Body of pancreas (tissue), 4 donors: ENCODE results near the gene PDE9A.

ENCODE experiments used
- POLR2A ChIP-seq, 3 donors: fragments of 450-650 bp; IDR thresholded peaks; one replicate each; pipeline ENCODE4 v1.6.1; 2016; ENCODE audit warnings: antibody characterized with exemption in 3 of 3, mild to moderate bottlenecking in 2 of 3
- TF ChIP-seq, protein P1 (sequence below), 7 experiments: fragments of 450-650 bp in 4 of 7; fragments of 200-600 bp in 3 of 7; sonication (generic) in 3 of 7; IDR thresholded peaks; one replicate each; pipeline ENCODE4 v1.5.1; 2016 to 2019; ENCODE audit warnings: antibody characterized with exemption in 7 of 7

DNA sequence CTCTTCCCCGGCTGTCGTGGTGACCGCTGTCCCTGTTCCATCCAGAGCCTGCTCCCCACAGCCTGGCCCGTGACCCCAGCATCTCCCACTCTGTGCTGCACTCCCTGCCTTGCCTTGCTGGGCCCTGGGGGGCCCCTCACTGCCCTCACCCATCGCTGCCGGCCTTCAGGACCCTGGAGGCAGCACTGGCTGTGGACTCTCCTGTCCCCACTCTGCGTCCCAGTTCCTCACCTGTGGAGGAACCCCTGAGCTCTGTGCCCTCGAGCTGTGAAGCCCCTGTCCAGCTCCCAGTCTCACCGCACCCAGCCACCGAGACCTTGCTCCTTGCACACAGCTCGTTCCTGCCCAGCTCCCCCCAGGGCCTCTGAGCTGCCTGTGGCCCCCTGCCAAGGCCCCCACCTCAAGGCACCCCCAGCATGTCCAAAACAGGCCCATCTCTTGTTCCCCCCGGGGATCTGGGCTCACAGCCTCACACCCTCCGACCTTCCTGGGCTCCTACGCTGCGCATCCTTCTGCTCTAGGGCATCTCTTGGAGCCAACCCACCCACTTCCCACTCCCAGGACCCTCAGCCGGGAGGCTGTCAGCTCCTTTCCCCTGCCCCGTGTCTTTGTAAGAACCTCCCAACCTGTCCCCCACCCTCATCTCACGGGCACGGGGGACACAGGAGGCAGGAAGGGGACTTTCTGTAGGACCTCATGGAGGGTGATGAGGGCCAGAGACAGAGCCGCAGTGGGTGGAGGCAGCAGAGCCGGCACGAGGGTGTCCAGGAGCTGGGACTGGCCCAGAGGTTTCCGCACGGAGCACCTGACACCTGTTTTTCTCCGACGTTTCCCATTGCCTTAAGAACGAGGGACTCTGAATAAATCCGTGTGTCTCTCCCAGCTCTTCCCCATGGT, 116.6 kb downstream of the PDE9A start:
- TF ChIP-seq POLR2A (IDR thresholded peaks at IDR 0.05), result no peak
- TF ChIP-seq, protein P1, sequence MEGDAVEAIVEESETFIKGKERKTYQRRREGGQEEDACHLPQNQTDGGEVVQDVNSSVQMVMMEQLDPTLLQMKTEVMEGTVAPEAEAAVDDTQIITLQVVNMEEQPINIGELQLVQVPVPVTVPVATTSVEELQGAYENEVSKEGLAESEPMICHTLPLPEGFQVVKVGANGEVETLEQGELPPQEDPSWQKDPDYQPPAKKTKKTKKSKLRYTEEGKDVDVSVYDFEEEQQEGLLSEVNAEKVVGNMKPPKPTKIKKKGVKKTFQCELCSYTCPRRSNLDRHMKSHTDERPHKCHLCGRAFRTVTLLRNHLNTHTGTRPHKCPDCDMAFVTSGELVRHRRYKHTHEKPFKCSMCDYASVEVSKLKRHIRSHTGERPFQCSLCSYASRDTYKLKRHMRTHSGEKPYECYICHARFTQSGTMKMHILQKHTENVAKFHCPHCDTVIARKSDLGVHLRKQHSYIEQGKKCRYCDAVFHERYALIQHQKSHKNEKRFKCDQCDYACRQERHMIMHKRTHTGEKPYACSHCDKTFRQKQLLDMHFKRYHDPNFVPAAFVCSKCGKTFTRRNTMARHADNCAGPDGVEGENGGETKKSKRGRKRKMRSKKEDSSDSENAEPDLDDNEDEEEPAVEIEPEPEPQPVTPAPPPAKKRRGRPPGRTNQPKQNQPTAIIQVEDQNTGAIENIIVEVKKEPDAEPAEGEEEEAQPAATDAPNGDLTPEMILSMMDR (IDR thresholded peaks at IDR 0.05), result no peak
